HCT116 (cell line): Measurements from ENCODE around the gene VDAC1. TPM values are rescaled to one million over a fixed set of nuclear protein-coding genes. Genes with fewer than 3 reads are reported as not detected.

Experiments used
- ATAC-seq: fragments of 200-7000 bp; cut with Tn5 transposase; 2 replicates; pipeline ENCODE4 v1.9.1; 2020; ENCODE audit warnings: mild to moderate bottlenecking, moderate library complexity
- BruUV-seq: library from RNA; stranded (reverse); fragments of 400-500 nt; replicated peaks from 2 replicates; lab custom pipeline; 2021; lab: Mats Ljungman, UMichigan
- CTCF ChIA-PET: fragments of 300-600 bp; sonication (Branson Sonifier 250); formaldehyde crosslinking; loops from one replicate; lab custom pipeline; 2021; ENCODE audit warnings: antibody characterized with exemption; lab: Charles Lee
- POLR2A ChIA-PET: fragments of 300-600, 350-600 bp; sonication (Branson Sonifier 250); formaldehyde crosslinking; loops from one replicate; lab custom pipeline; 2021; ENCODE audit warnings: antibody characterized with exemption; lab: Charles Lee
- RAD21 ChIA-PET, 2 experiments: fragments of 300-600 bp; sonication (Branson Sonifier 250); formaldehyde crosslinking; loops; one replicate each; lab custom pipeline; 2023; ENCODE audit warnings: low total read pairs in 2 of 2; ENCODE audit not compliant: uncharacterized antibody in 2 of 2, unreplicated experiment in 2 of 2, low non-redundant PET in 1 of 2; lab: Charles Lee
- DNase-seq: peaks from one replicate; pipeline ENCODE4 v3.0.0-alpha.2; 2010; ENCODE audit warnings: low read depth, low spot score
- H2AFZ ChIP-seq: fragments of 200-600 bp; shearing (Covaris generic), sonication (generic); 2 replicates; pipeline ENCODE4 v1.6.1; 2017; ENCODE audit warnings: low read depth, mixed run types, mixed read lengths, antibody characterized with exemption, low read length; ENCODE audit not compliant: poor library complexity, severe bottlenecking
- H3K27ac ChIP-seq: 2 replicates; pipeline ENCODE4 v1.5.1; 2012; ENCODE audit warnings: low read depth, low read length
- H3K27me3 ChIP-seq: fragments of 200-600 bp; sonication (generic); 2 replicates; pipeline ENCODE4 v1.6.1; 2016; ENCODE audit warnings: mixed run types, low read length, mixed read lengths; ENCODE audit not compliant: insufficient read depth
- H3K36me3 ChIP-seq, 2 experiments: fragments of 200-500 bp in 1 of 2; fragments of 200-600 bp in 1 of 2; sonication (Bioruptor generic) in 1 of 2; sonication (generic) in 1 of 2; 2 replicates each; pipeline versions ENCODE4 v1.5.1 to v1.6.1; 2014 to 2016; ENCODE audit warnings: low read length in 2 of 2, inconsistent platforms in 1 of 2, mixed read lengths in 1 of 2, mixed run types in 1 of 2; ENCODE audit not compliant: insufficient read depth in 2 of 2, control insufficient read depth in 1 of 2
- H3K4me1 ChIP-seq, 2 experiments: fragments of 200-600 bp in 1 of 2; sonication (generic) in 1 of 2; 2 replicates each; pipeline versions ENCODE4 v1.5.1 to v1.6.1; 2012 to 2017; ENCODE audit warnings: low read length in 2 of 2, inconsistent platforms in 1 of 2, mild to moderate bottlenecking in 1 of 2, mixed read lengths in 1 of 2, mixed run types in 1 of 2, moderate library complexity in 1 of 2; ENCODE audit not compliant: insufficient read depth in 2 of 2, control insufficient read depth in 1 of 2
- H3K4me2 ChIP-seq: fragments of 200-600 bp; sonication (generic); 2 replicates; pipeline ENCODE4 v1.6.1; 2017; ENCODE audit warnings: mixed run types, low read length, mixed read lengths
- H3K4me3 ChIP-seq, 2 experiments: fragments of 200-600 bp in 1 of 2; sonication (generic) in 1 of 2; replicated peaks in 1 of 2; 2 replicates each; pipeline ENCODE4 v1.5.1; 2011 to 2016; ENCODE audit warnings: low read length in 2 of 2, control low read depth in 1 of 2, low read depth in 1 of 2, mild to moderate bottlenecking in 1 of 2, mixed read lengths in 1 of 2, mixed run types in 1 of 2
- H3K79me2 ChIP-seq: fragments of 200-600 bp; sonication (generic); 2 replicates; pipeline ENCODE4 v1.6.1; 2017; ENCODE audit warnings: mild to moderate bottlenecking, mixed run types, low read length, moderate library complexity, mixed read lengths; ENCODE audit not compliant: insufficient read depth
- H3K9ac ChIP-seq: fragments of 200-600 bp; sonication (generic); 2 replicates; pipeline ENCODE4 v1.6.1; 2016; ENCODE audit warnings: low read length, mixed read lengths
- H3K9me2 ChIP-seq: fragments of 200-600 bp; sonication (generic), shearing (Covaris generic); 2 replicates; pipeline ENCODE4 v1.6.1; 2017; ENCODE audit warnings: mixed run types, mild to moderate bottlenecking, moderate library complexity; ENCODE audit not compliant: insufficient read depth
- H3K9me3 ChIP-seq, 2 experiments: fragments of 200-500 bp in 1 of 2; fragments of 200-600 bp in 1 of 2; sonication (Bioruptor generic) in 1 of 2; sonication (generic) in 1 of 2; 2 replicates each; pipeline ENCODE4 v1.6.1; 2014 to 2017; ENCODE audit warnings: low read length in 2 of 2, mixed read lengths in 2 of 2, inconsistent platforms in 1 of 2, low read depth in 1 of 2, mild to moderate bottlenecking in 1 of 2, mixed run types in 1 of 2, moderate library complexity in 1 of 2; ENCODE audit not compliant: control insufficient read depth in 1 of 2, insufficient read depth in 1 of 2
- H4K20me1 ChIP-seq: fragments of 200-600 bp; sonication (generic), shearing (Covaris generic); 2 replicates; pipeline ENCODE4 v1.6.1; 2017; ENCODE audit warnings: mixed run types, mild to moderate bottlenecking, moderate library complexity; ENCODE audit not compliant: insufficient read depth
- ATF3 ChIP-seq: IDR thresholded peaks from 2 replicates; pipeline ENCODE4 v1.6.1; 2012
- CEBPB ChIP-seq: IDR thresholded peaks from 2 replicates; pipeline ENCODE4 v1.6.1; 2012; ENCODE audit warnings: low read depth
- EGR1 ChIP-seq: IDR thresholded peaks from 2 replicates; pipeline ENCODE4 v1.6.1; 2012; ENCODE audit warnings: low read depth
- ELF1 ChIP-seq: IDR thresholded peaks from 2 replicates; pipeline ENCODE4 v1.6.1; 2012; ENCODE audit warnings: low read depth, borderline replicate concordance
- FOSL1 ChIP-seq: IDR thresholded peaks from 2 replicates; pipeline ENCODE4 v1.6.1; 2012; ENCODE audit warnings: low read depth
- JUND ChIP-seq: IDR thresholded peaks from 2 replicates; pipeline ENCODE4 v1.6.1; 2012
- POLR2A ChIP-seq: IDR thresholded peaks from 2 replicates; pipeline ENCODE4 v1.7.0; 2011; ENCODE audit warnings: borderline replicate concordance; ENCODE audit not compliant: insufficient read depth, insufficient read length; ENCODE audit errors: extremely low read depth
- POLR2AphosphoS5 ChIP-seq: IDR thresholded peaks from 2 replicates; pipeline ENCODE4 v1.6.1; 2011; ENCODE audit warnings: mild to moderate bottlenecking, low read depth, low read length, moderate library complexity
- RAD21 ChIP-seq: IDR thresholded peaks from 2 replicates; pipeline ENCODE4 v1.6.1; 2012; ENCODE audit warnings: low read depth, mild to moderate bottlenecking
- SIN3A ChIP-seq: IDR thresholded peaks from 2 replicates; pipeline ENCODE4 v1.6.1; 2012; ENCODE audit warnings: low read depth
- SP1 ChIP-seq: IDR thresholded peaks from 2 replicates; pipeline ENCODE4 v1.6.1; 2012; ENCODE audit warnings: low read depth
- SRF ChIP-seq: IDR thresholded peaks from 2 replicates; pipeline ENCODE4 v1.6.1; 2012; ENCODE audit warnings: low read depth
- TCF7L2 ChIP-seq: IDR thresholded peaks from 2 replicates; pipeline ENCODE4 v1.7.0; 2011; ENCODE audit warnings: borderline replicate concordance, inconsistent platforms; ENCODE audit not compliant: insufficient read depth, insufficient read length; ENCODE audit errors: extremely low read depth
- YY1 ChIP-seq: IDR thresholded peaks from 2 replicates; pipeline ENCODE4 v1.6.1; 2011; ENCODE audit warnings: low read length, low read depth, moderate library complexity, mild to moderate bottlenecking; ENCODE audit not compliant: insufficient replicate concordance; ENCODE audit errors: extremely low read depth
- ZBTB33 ChIP-seq: IDR thresholded peaks from 2 replicates; pipeline ENCODE4 v1.6.1; 2011; ENCODE audit warnings: mild to moderate bottlenecking, low read length, moderate library complexity; ENCODE audit not compliant: insufficient replicate concordance; ENCODE audit errors: extremely low read depth
- ZNF274 ChIP-seq: fragments of 200-500 bp; sonication (Bioruptor generic); IDR thresholded peaks from 2 replicates; pipeline ENCODE4 v1.6.1; 2014; ENCODE audit warnings: mild to moderate bottlenecking, low read depth, low read length, inconsistent platforms
- intact Hi-C: fragments of 100-400 bp; cut with micrococcal nuclease; formaldehyde crosslinking; loops from 2 replicates; pipeline ENCODE4 v1.10.0; 2022
- total RNA-seq: library from RNA; stranded (reverse); gene quantifications from one replicate; pipeline ENCODE4 v1.2.1, GENCODE V29; 2021; ENCODE audit not compliant: unreplicated experiment
- TF ChIP-seq, protein P1 (sequence below), 3 experiments: fragments of 200-600 bp in 1 of 3; sonication (generic) in 1 of 3; IDR thresholded peaks in 2 of 3; conservative IDR thresholded peaks in 1 of 3; 2 replicates each; pipeline ENCODE4 v1.5.1; 2012 to 2017; ENCODE audit warnings: low read depth in 2 of 3, low read length in 2 of 3, antibody characterized with exemption in 1 of 3, borderline replicate concordance in 1 of 3, control low read depth in 1 of 3, mild to moderate bottlenecking in 1 of 3, mixed read lengths in 1 of 3, mixed run types in 1 of 3, moderate library complexity in 1 of 3; ENCODE audit not compliant: insufficient read depth in 1 of 3
- TF ChIP-seq, protein P2 (sequence below): IDR thresholded peaks from 2 replicates; pipeline ENCODE4 v1.6.1; 2012

The VDAC1 gene
- total RNA-seq, 1 experiment from 2014 or later: 269 TPM

- ChIA-PET CTCF (interaction anchor here (0.9 to 1.6 kb wide), 6 partner anchors 190 to 834 kb away, joined by 3 to 5 read pairs (median 4); no protein-coding TSS in a partner anchor), POLR2A (no interaction called here), RAD21 (interaction anchor here in 1 of 2 experiments (0.6 kb wide), 1 partner anchor 107 kb away, joined by 3 read pairs; no protein-coding TSS in a partner anchor)
- Histone ChIP-seq H3K36me3 (no peaks in the 10 kb centered on the region), H3K4me2 (no peak overlapping the region), H3K9ac (no peak overlapping the region), H3K79me2 (no peaks in the 10 kb centered on the region), H3K9me2 (no peaks in the 10 kb centered on the region), H3K27me3 (no peaks in the 10 kb centered on the region), H2AFZ (no peak overlapping the region), H3K9me3 (no peaks in the 10 kb centered on the region), H4K20me1 (no peaks in the 10 kb centered on the region), H3K4me1 (no peaks in the 10 kb centered on the region), H3K4me3 (no peak overlapping the region), H3K27ac (no peak overlapping the region)
- TF ChIP-seq CEBPB: no peak
- TF ChIP-seq SIN3A: no peak
- TF ChIP-seq ATF3: no peak
- no peak for TF ChIP-seq SP1
- TF ChIP-seq ZBTB33: no peak
- no peak for TF ChIP-seq POLR2AphosphoS5
- TF ChIP-seq POLR2A: no peak
- peak; percentile 85 for TF ChIP-seq RAD21
- TF ChIP-seq, protein P1, sequence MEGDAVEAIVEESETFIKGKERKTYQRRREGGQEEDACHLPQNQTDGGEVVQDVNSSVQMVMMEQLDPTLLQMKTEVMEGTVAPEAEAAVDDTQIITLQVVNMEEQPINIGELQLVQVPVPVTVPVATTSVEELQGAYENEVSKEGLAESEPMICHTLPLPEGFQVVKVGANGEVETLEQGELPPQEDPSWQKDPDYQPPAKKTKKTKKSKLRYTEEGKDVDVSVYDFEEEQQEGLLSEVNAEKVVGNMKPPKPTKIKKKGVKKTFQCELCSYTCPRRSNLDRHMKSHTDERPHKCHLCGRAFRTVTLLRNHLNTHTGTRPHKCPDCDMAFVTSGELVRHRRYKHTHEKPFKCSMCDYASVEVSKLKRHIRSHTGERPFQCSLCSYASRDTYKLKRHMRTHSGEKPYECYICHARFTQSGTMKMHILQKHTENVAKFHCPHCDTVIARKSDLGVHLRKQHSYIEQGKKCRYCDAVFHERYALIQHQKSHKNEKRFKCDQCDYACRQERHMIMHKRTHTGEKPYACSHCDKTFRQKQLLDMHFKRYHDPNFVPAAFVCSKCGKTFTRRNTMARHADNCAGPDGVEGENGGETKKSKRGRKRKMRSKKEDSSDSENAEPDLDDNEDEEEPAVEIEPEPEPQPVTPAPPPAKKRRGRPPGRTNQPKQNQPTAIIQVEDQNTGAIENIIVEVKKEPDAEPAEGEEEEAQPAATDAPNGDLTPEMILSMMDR (IDR thresholded peaks at IDR 0.05 in 2 of 3, conservative IDR thresholded peaks at IDR 0.05 in 1 of 3; ENCODE audit: borderline replicate concordance in 1 of 3, insufficient read depth in 1 of 3, low read depth in 2 of 3, low read length in 2 of 3): peak; percentile 54 to 86 (median 84); a peak in 5 of 6 replicates
- TF ChIP-seq, protein P2, sequence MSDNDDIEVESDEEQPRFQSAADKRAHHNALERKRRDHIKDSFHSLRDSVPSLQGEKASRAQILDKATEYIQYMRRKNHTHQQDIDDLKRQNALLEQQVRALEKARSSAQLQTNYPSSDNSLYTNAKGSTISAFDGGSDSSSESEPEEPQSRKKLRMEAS: no peak
- no peak for TF ChIP-seq TCF7L2
- TF ChIP-seq ELF1: no peak
- TF ChIP-seq YY1: no peak
- no peak for TF ChIP-seq SRF
- no peak for TF ChIP-seq JUND
- TF ChIP-seq FOSL1: no peak
- TF ChIP-seq EGR1: no peak
- no peak for TF ChIP-seq ZNF274
- intact Hi-C loops: loop anchor here (1.0 to 5.0 kb wide), 4 partner anchors 190 to 833 kb away; no protein-coding TSS in a partner anchor
- ATAC-seq (peak; percentile 93), DNase-seq (peak; percentile 46)
- BruUV-seq: no TSS peak
Observed at GRCh38 chr5:133944263-133945185, 60.3 kb downstream of the VDAC1 start.
